Coronary artery (tissue), 2 donors: ENCODE measurements around the gene COL4A1.

Source experiments
- DNase-seq: peaks from one replicate; pipeline ENCODE4 v3.0.0-alpha.2; 2017; ENCODE audit warnings: low spot score
- H3K27ac ChIP-seq, 2 donors: fragments of 200-600 bp; sonication (generic); one replicate each; pipeline ENCODE4 v1.5.1; 2016 to 2019
- H3K4me3 ChIP-seq: fragments of 200-600 bp; sonication (generic); 2 replicates; pipeline ENCODE4 v1.5.1; 2016; ENCODE audit warnings: mild to moderate bottlenecking, moderate library complexity
- CTCF ChIP-seq: fragments of 200-600 bp; sonication (generic); IDR thresholded peaks from one replicate; pipeline ENCODE4 v1.5.1; 2019; ENCODE audit warnings: antibody characterized with exemption

Gene COL4A1

GRCh38 chr13:110262082-110262436 is 44.9 kb downstream of the COL4A1 start:
- Histone ChIP-seq H3K4me3 (peak overlapping the region; percentile 40), H3K27ac (peak overlapping the region; percentile 54 to 87)
- DNase-seq, result no peak
- TF ChIP-seq CTCF, result no peak

DNA sequence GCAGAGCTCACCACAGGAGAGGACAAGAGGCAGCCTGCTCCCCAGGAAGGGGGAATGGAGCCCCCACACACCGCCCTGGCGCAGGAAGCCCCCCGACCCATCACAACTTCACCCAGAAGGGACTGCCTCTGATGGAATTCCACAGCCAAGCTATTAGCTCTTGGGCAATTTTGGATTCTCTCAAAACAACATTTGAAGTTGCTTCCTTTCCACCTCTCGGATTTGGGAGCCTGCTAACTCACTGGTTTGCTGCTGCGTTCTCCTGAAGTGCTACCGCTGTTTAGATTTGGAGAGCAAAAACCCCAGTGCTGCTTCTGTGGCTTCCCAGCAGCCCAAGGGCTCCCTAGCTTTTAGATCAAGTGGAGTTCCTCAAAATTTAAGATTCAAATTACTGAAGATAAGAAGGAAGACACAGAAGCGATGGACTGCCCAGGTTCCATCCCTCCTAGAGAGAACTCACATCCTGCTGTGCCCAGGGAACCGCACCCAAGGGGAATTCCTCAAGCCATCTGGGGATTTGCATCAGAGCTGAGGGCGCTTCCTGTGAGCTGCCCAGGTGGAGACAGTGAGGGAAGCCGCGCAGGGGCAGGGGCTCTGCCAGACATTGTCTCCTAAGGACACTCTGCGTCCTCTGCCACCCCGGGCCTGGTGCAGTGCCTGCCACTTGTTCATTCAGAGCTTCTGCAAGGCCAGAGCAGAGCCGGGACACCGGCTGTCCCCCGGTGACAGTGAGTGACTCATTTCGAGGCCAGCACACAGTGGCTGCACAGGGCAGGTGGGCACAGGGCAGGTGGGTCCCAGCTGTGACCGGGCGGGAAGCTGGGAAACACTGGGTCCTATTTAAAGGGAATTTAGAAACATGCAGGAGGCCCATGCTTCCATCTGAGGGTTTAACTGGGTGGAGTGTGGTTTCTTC is 45.5 kb downstream of the COL4A1 start:
- no peak for TF ChIP-seq CTCF
- no peak for DNase-seq
- H3K4me3 ChIP-seq, result peak overlapping the region; percentile 43
- H3K27ac ChIP-seq, result peak overlapping the region; percentile 54 to 87

GRCh38 chr13:110259651-110260050 is 47.3 kb downstream of the COL4A1 start:
- no peak for DNase-seq
- peak overlapping the region; percentile 45 to 70 for H3K27ac ChIP-seq
- peak overlapping the region; percentile 19 for H3K4me3 ChIP-seq

GRCh38 chr13:110258876-110259631 is 47.9 kb downstream of the COL4A1 start:
- TF ChIP-seq CTCF, result no peak
- Histone ChIP-seq H3K4me3 (peak overlapping the region; percentile 19), H3K27ac (peak overlapping the region; percentile 45 to 70)
- no peak for DNase-seq

More at GRCh38 chr13:110259651-110260050, 47.3 kb downstream of the COL4A1 start:
- no peak for TF ChIP-seq CTCF

GRCh38 chr13:110257408-110257807 is 49.5 kb downstream of the COL4A1 start:
- Histone ChIP-seq H3K27ac (peak overlapping the region; percentile 8 to 95), H3K4me3 (no peak overlapping the region)
- TF ChIP-seq CTCF, result no peak
- no peak for DNase-seq

GRCh38 chr13:110256126-110256905 is 50.6 kb downstream of the COL4A1 start:
- DNase-seq, result peak; percentile 68
- Histone ChIP-seq H3K4me3 (no peak overlapping the region), H3K27ac (peak overlapping the region; percentile 74 to 95)
- no peak for TF ChIP-seq CTCF
